Endodermal cell (in vitro differentiated cells): ENCODE measurements around the gene CEBPZOS. TPM values are rescaled to one million over a fixed set of nuclear protein-coding genes. Genes with fewer than 3 reads are reported as not detected.
A peak's percentile ranks its signal among the peaks of the same experiment; 100 is the strongest.

Experiments used
- DNase-seq: peaks from one replicate; pipeline ENCODE4 v3.0.0-alpha.2; 2017
- H3K27ac ChIP-seq: 2 replicates; pipeline ENCODE4 v1.5.1; 2013; ENCODE audit warnings: mild to moderate bottlenecking, low read depth, low read length, moderate library complexity
- H3K27me3 ChIP-seq: 2 replicates; pipeline ENCODE4 v1.6.1; 2013; ENCODE audit warnings: mild to moderate bottlenecking, low read length, moderate library complexity; ENCODE audit not compliant: insufficient read depth, control insufficient read depth, poor library complexity, severe bottlenecking
- H3K36me3 ChIP-seq: 2 replicates; pipeline ENCODE4 v1.7.0; 2013; ENCODE audit warnings: mild to moderate bottlenecking, low read length, moderate library complexity; ENCODE audit not compliant: control insufficient read depth, insufficient read depth
- H3K4me1 ChIP-seq: one replicate; pipeline ENCODE4 v1.7.0; 2013; ENCODE audit warnings: low read length; ENCODE audit not compliant: control insufficient read depth, insufficient read depth
- H3K4me3 ChIP-seq: 2 replicates; pipeline ENCODE4 v1.5.1; 2013; ENCODE audit warnings: mild to moderate bottlenecking, low read length, moderate library complexity
- H3K9ac ChIP-seq: 2 replicates; pipeline ENCODE4 v1.6.1; 2013; ENCODE audit warnings: mild to moderate bottlenecking, low read length, moderate library complexity; ENCODE audit not compliant: poor library complexity, severe bottlenecking; ENCODE audit errors: extremely low read depth
- H3K9me3 ChIP-seq: 2 replicates; pipeline ENCODE4 v1.6.1; 2013; ENCODE audit warnings: mild to moderate bottlenecking, low read length, moderate library complexity; ENCODE audit not compliant: control insufficient read depth
- H3K27ac Mint-ChIP-seq: 2 replicates; pipeline ENCODE4 v1.8.0; 2020; ENCODE audit warnings: mixed read lengths
- H3K27me3 Mint-ChIP-seq: 2 replicates; pipeline ENCODE4 v1.8.0; 2021; ENCODE audit warnings: mild to moderate bottlenecking, mixed read lengths; ENCODE audit not compliant: insufficient read depth
- H3K36me3 Mint-ChIP-seq: 2 replicates; pipeline ENCODE4 v1.8.0; 2020; ENCODE audit warnings: low read depth, mixed read lengths
- H3K4me1 Mint-ChIP-seq: 2 replicates; pipeline ENCODE4 v1.8.0; 2020; ENCODE audit warnings: mixed read lengths
- H3K4me3 Mint-ChIP-seq: 2 replicates; pipeline ENCODE4 v1.8.0; 2020; ENCODE audit warnings: mild to moderate bottlenecking, moderate library complexity, mixed read lengths
- H3K9me3 Mint-ChIP-seq: 2 replicates; pipeline ENCODE4 v1.8.0; 2020; ENCODE audit warnings: mild to moderate bottlenecking, mixed read lengths
- CTCF ChIP-seq: fragments of 200-600 bp; sonication (generic); conservative IDR thresholded peaks from 2 replicates; pipeline ENCODE4 v1.5.0; 2021; ENCODE audit warnings: antibody characterized with exemption, mild to moderate bottlenecking
- WGBS, 2 experiments: methylation state at CpG; one replicate each; pipeline versions ENCODE4 v1.1.5 to v1.1.7; 2013; ENCODE audit warnings: missing lambda C conversion rate in 2 of 2, mixed read lengths in 1 of 2; ENCODE audit not compliant: insufficient coverage in 1 of 2, insufficient read length in 1 of 2; 5-methylcytosine and 5-hydroxymethylcytosine counted together
- total RNA-seq, 2 donors: library from RNA; stranded (reverse); fragmentation: NEBNext Ultra II Directional in 1 of 2; extraction: Animal tissue kit (Norgen Biotek cat#: 25700) in 1 of 2; gene quantifications; 2 replicates in 1 of 2; 3 replicates in 1 of 2; pipeline ENCODE4 v1.2.1, GENCODE V29; 2021

Gene CEBPZOS
- total RNA-seq, 2 donors from 2014 or later: 4.4 to 11.8 TPM

DNA sequence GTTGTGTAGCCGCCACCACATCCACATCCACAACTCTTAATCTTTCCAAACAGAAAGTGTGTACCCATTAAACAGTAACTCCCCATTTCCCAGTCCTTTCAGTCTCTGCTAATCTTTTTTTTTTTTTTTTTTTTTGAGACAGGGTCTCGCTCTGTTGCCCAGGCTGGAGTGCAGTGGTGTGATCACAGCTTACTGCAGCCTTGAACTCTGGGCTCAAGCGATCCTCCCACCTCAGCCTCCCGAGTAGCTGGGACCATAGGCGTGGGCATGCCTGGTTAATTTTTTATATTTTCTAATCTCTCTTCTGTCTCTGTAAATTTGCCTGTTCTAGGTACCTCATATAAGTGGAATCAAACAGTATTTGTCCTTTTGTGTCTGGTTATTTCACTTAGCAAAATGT lies 43.1 kb upstream of the CEBPZOS start:
- no peaks in the 10 kb centered on the region for H3K4me1 ChIP-seq
- H3K36me3 ChIP-seq: peaks cover 19% of the 10 kb centered on the region
- no peak for TF ChIP-seq CTCF
- no peaks in the 10 kb centered on the region for H3K27me3 ChIP-seq
- peaks cover 4% of the 10 kb centered on the region for H3K9me3 ChIP-seq
- no peak overlapping the region for H3K27ac ChIP-seq
- H3K4me3 ChIP-seq: no peak overlapping the region
- no peak for DNase-seq
- WGBS, 2 experiments: 76 to 93% methylated on average over 3 to 5 of the region's 5 CpGs
- Mint-ChIP-seq H3K9me3 (no peaks in the 10 kb centered on the region), H3K27me3 (peaks cover under 1% of the 10 kb centered on the region), H3K4me3 (no peak overlapping the region), H3K4me1 (peaks cover 17% of the 10 kb centered on the region), H3K36me3 (peaks cover 31% of the 10 kb centered on the region), H3K27ac (no peak overlapping the region)
- H3K9ac ChIP-seq: no peak overlapping the region

DNA sequence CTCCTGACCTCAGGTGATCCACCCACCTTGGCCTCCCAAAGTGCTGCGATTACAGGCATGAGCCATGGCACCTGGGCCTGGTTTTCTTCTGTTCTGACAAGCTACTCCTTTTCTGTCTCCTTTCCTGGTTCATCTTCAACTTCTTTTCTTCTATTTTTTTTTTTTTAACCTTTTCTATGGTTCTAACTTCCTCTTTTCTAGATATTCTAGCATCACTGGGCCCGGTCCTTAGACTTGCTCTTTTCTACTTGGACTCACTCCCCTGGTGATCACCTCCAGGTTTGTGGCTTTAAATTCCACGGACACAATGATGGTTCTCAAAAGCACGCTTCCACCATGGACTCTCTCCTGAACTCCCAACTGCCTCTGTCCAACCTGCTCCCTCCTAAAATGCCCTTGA lies 41.5 kb upstream of the CEBPZOS start:
- peaks cover 15% of the 10 kb centered on the region for H3K4me1 Mint-ChIP-seq
- DNase-seq: no peak
- 92 to 100% methylated on average over 4 of the region's 4 CpGs for WGBS, 2 experiments
- H3K27ac Mint-ChIP-seq: no peak overlapping the region
- H3K4me3 Mint-ChIP-seq: no peak overlapping the region
- no peaks in the 10 kb centered on the region for H3K9me3 Mint-ChIP-seq
- TF ChIP-seq CTCF: no peak
- Histone ChIP-seq H3K9ac (no peak overlapping the region), H3K4me1 (no peaks in the 10 kb centered on the region), H3K27me3 (no peaks in the 10 kb centered on the region), H3K9me3 (peaks cover 4% of the 10 kb centered on the region), H3K36me3 (peaks cover 12% of the 10 kb centered on the region), H3K27ac (no peak overlapping the region), H3K4me3 (no peak overlapping the region)
- H3K36me3 Mint-ChIP-seq: peaks cover 28% of the 10 kb centered on the region
- H3K27me3 Mint-ChIP-seq: peaks cover 4% of the 10 kb centered on the region

- peaks cover 13% of the 10 kb centered on the region for H3K4me1 Mint-ChIP-seq
- Histone ChIP-seq H3K27me3 (no peaks in the 10 kb centered on the region), H3K9ac (peak overlapping the region; percentile 79), H3K4me3 (peak overlapping the region; percentile 88), H3K4me1 (no peaks in the 10 kb centered on the region), H3K27ac (peak overlapping the region; percentile 24), H3K36me3 (peaks cover 12% of the 10 kb centered on the region), H3K9me3 (peaks cover 4% of the 10 kb centered on the region)
- peak overlapping the region; percentile 73 for H3K4me3 Mint-ChIP-seq
- DNase-seq: peak; percentile 69
- WGBS, 2 experiments: 11 to 31% methylated on average over 14 to 27 of the region's 27 CpGs
- no peak for TF ChIP-seq CTCF
- H3K27me3 Mint-ChIP-seq: peaks cover 4% of the 10 kb centered on the region
- peaks cover 28% of the 10 kb centered on the region for H3K36me3 Mint-ChIP-seq
- H3K9me3 Mint-ChIP-seq: no peaks in the 10 kb centered on the region
- H3K27ac Mint-ChIP-seq: peak overlapping the region; percentile 84
These were observed 40.0 kb upstream of the CEBPZOS start for GRCh38 chr2:37156071-37156856.
